Nephron progenitor cell (in vitro differentiated cells): ENCODE results near the gene PARD3B.

Experiments
- DNase-seq: peaks from one replicate; pipeline ENCODE4 v3.0.0; 2021
- H3K27ac Mint-ChIP-seq: 2 replicates; pipeline ENCODE4 v1.8.0; 2021; ENCODE audit warnings: mild to moderate bottlenecking, moderate library complexity, mixed read lengths
- H3K27me3 Mint-ChIP-seq: 2 replicates; pipeline ENCODE4 v1.8.0; 2021; ENCODE audit warnings: mild to moderate bottlenecking, low read depth, mixed read lengths; ENCODE audit not compliant: poor library complexity
- H3K36me3 Mint-ChIP-seq: 2 replicates; pipeline ENCODE4 v1.8.0; 2021; ENCODE audit warnings: low read depth, mixed read lengths
- H3K4me1 Mint-ChIP-seq: 2 replicates; pipeline ENCODE4 v1.8.0; 2021; ENCODE audit warnings: mixed read lengths
- H3K4me3 Mint-ChIP-seq: 2 replicates; pipeline ENCODE4 v1.8.0; 2021; ENCODE audit warnings: mild to moderate bottlenecking, moderate library complexity, mixed read lengths
- H3K9me3 Mint-ChIP-seq: 2 replicates; pipeline ENCODE4 v1.8.0; 2021; ENCODE audit warnings: mild to moderate bottlenecking, moderate library complexity, mixed read lengths
- TF ChIP-seq, protein P1 (sequence below): fragments of 200-600 bp; sonication (generic); IDR thresholded peaks from 2 replicates; pipeline ENCODE4 v1.5.0; 2021; ENCODE audit warnings: antibody characterized with exemption

PARD3B gene

DNA sequence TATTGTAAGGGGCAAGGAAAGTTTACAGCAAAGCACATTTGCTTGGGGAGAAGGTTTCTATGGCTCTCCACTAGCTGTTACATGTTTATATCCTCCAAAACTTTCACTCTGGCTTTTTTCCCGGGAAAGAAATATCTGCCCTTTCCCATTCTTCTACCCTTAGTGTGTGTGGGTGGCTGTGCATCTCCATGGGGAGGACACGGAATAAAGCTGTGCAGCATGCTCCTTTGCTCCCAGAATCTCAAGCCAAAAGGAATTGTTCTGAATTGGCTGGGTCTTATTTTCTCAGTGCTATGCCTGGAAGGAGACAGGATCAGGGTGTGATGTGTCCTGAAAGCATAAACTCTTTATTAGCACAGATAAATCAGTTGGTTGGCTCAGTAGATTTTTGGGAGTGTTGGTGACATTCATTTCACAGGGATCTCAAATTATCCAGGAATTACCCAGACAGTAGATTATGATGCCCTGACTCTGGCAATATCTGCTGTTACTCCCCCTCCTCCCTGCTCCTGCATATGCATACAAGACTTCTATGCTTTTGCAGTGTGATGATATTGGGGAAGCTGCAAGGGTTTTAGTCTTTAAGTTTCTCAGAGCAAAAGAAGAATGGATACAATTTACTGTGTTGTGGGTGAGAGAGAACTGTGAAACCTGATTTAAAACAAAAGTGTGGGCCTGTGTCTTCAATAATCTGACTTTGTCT, 63.1 kb downstream of the PARD3B start:
- Mint-ChIP-seq H3K9me3 (no peaks in the 10 kb centered on the region), H3K4me3 (no peak overlapping the region), H3K27ac (no peak overlapping the region), H3K27me3 (peaks cover 4% of the 10 kb centered on the region), H3K36me3 (no peaks in the 10 kb centered on the region), H3K4me1 (no peaks in the 10 kb centered on the region)
- TF ChIP-seq, protein P1, sequence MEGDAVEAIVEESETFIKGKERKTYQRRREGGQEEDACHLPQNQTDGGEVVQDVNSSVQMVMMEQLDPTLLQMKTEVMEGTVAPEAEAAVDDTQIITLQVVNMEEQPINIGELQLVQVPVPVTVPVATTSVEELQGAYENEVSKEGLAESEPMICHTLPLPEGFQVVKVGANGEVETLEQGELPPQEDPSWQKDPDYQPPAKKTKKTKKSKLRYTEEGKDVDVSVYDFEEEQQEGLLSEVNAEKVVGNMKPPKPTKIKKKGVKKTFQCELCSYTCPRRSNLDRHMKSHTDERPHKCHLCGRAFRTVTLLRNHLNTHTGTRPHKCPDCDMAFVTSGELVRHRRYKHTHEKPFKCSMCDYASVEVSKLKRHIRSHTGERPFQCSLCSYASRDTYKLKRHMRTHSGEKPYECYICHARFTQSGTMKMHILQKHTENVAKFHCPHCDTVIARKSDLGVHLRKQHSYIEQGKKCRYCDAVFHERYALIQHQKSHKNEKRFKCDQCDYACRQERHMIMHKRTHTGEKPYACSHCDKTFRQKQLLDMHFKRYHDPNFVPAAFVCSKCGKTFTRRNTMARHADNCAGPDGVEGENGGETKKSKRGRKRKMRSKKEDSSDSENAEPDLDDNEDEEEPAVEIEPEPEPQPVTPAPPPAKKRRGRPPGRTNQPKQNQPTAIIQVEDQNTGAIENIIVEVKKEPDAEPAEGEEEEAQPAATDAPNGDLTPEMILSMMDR, result no peak
- no peak for DNase-seq

DNA sequence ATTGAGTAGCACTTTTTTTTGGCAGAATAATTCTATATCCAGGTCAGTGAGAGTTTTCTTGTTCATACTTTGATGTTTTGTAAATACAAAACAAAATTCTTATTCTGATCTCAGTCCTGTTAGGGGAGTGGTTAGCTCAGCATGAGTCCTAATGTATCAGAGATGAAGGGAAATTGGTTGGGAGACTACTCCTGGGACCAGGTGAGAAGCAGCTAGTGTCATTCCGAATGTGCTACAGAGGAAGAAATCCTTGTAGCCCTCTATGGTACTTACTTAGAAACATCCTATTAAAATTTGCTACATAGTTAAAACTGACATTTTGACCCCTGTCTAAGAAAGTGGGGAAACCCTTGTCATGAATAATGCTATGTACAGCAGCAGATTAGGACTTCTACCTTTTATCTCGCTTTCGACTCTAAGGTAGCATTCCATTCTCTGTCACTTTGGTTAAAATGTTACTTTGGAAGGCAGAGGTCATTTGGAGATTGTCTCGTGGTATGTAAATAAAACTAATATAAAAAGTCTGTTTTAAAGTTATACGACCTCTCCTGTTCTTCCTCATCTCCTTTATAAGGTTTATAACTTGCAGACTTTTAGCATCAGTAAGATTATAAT, 65.8 kb downstream of the PARD3B start:
- Mint-ChIP-seq H3K9me3 (peaks cover 15% of the 10 kb centered on the region), H3K4me1 (no peaks in the 10 kb centered on the region), H3K36me3 (peaks cover 9% of the 10 kb centered on the region), H3K4me3 (no peak overlapping the region), H3K27me3 (no peaks in the 10 kb centered on the region), H3K27ac (no peak overlapping the region)
- no peak for DNase-seq
- TF ChIP-seq, protein P1, result no peak

DNA sequence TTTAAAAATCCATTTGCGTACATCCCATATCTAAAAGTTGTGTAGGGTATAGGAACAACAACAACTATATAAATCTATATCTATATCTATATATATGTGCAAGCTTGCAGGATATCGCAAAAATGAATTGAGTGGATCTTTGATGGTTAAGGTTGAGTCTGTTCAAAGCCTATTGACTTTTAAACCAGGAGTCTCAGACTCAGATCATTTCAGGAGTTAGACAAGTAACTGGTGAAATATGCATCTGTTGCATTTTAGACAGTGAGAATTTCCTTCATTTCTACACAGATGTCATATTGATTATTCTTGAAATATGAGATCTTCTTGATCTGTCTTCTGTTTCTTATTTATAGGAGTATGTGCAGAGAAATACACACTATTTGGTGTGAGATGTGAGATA, 66.5 kb downstream of the PARD3B start:
- Mint-ChIP-seq H3K4me3 (no peak overlapping the region), H3K4me1 (no peaks in the 10 kb centered on the region), H3K36me3 (peaks cover 9% of the 10 kb centered on the region), H3K27ac (no peak overlapping the region), H3K27me3 (no peaks in the 10 kb centered on the region), H3K9me3 (peaks cover 15% of the 10 kb centered on the region)
- DNase-seq, result no peak
- TF ChIP-seq, protein P1, result no peak

DNA sequence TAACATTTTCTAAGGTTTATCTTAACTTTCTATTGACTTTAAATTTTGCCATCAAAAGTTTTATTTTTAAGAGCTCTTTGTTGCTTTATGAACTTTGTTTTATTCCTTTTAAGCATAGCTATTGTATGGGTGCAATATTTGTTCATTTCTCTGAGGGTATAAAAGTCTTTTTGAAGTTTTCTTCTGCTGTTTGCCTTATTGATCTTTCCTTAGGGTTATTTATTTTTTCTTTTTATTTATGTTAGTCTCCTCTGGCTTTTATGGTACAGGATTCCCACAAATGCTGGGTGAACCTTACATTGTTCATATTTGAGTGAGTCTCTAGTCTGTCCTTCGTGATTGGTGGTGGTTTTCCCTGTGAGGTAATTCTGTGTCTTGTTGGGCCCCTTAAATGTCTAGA, 68.4 kb downstream of the PARD3B start:
- H3K4me3 Mint-ChIP-seq, result no peak overlapping the region

DNA sequence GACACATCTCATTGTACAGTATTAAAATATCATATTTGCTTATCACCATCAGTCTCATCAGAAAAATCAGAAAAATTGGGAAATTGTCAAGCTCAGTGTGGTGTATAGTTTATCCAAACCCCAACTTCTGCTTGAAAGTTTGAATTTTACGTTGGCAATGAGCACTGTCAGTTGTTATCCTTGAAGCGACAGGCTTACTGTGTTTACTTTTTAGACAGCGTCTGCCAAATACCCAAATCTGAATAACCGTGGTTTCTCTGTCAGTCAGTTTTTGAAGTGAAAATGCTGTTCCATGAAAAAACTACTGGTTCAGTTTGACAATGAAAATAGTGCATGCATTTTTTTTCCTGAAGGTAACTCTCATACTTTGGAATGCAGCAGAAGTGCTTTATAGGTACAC, 70.2 kb downstream of the PARD3B start:
- TF ChIP-seq, protein P1, result no peak
- Mint-ChIP-seq H3K36me3 (peaks cover 9% of the 10 kb centered on the region), H3K27me3 (no peaks in the 10 kb centered on the region), H3K4me1 (no peaks in the 10 kb centered on the region), H3K4me3 (no peak overlapping the region), H3K27ac (no peak overlapping the region), H3K9me3 (peaks cover 15% of the 10 kb centered on the region)
- no peak for DNase-seq

More for the DNA sequence above, 68.4 kb downstream of the PARD3B start:
- H3K9me3 Mint-ChIP-seq, result peaks cover 15% of the 10 kb centered on the region
- H3K27me3 Mint-ChIP-seq, result no peaks in the 10 kb centered on the region
- no peak overlapping the region for H3K27ac Mint-ChIP-seq
- TF ChIP-seq, protein P1, result no peak
- no peak for DNase-seq
- no peaks in the 10 kb centered on the region for H3K4me1 Mint-ChIP-seq
- H3K36me3 Mint-ChIP-seq, result peaks cover 9% of the 10 kb centered on the region

DNA sequence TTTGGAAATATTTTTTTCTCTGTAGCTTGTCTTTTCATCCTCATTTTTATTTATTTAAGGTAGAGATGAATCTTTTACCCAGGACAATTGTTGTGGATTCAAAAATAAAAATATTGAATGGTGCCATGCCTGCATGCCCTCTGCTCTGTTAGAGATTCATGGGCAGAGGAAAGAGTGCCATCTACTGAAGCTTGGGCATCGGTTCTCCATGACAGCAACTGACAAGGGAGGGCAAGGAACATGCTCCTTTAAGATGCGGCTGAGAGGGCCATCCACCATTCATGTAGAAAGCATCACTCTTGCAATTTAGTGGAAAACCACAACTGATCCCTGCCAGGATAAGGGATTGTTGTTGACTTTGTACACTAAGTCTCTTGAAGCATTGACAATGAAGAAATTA, 79.9 kb downstream of the PARD3B start:
- no peak overlapping the region for H3K4me3 Mint-ChIP-seq
- H3K27me3 Mint-ChIP-seq, result no peaks in the 10 kb centered on the region
- no peaks in the 10 kb centered on the region for H3K4me1 Mint-ChIP-seq
- TF ChIP-seq, protein P1, result no peak
- no peak overlapping the region for H3K27ac Mint-ChIP-seq
- H3K9me3 Mint-ChIP-seq, result peaks cover 3% of the 10 kb centered on the region
- no peak for DNase-seq
- no peaks in the 10 kb centered on the region for H3K36me3 Mint-ChIP-seq
